Endothelial cell of umbilical vein (primary cell): ENCODE results near the gene DRC1. TPM values are rescaled to one million over a fixed set of nuclear protein-coding genes. Genes with fewer than 3 reads are reported as not detected.

Source experiments
- BruUV-seq: library from RNA; stranded (reverse); fragments of 400-500 nt; replicated peaks from 2 replicates; lab custom pipeline; 2021; lab: Mats Ljungman, UMichigan
- CTCF ChIA-PET: fragments of 300-600, 350-600 bp; sonication (Branson Sonifier 250); formaldehyde crosslinking; loops from one replicate; lab custom pipeline; 2021; ENCODE audit warnings: antibody characterized with exemption, inconsistent platforms; lab: Charles Lee
- POLR2A ChIA-PET: fragments of 300-600, 350-600 bp; sonication (Branson Sonifier 250); formaldehyde crosslinking; loops from one replicate; lab custom pipeline; 2021; ENCODE audit warnings: antibody characterized with exemption, inconsistent platforms; lab: Charles Lee
- DNase-seq: peaks from one replicate; pipeline ENCODE4 v3.0.0-alpha.2; 2011; ENCODE audit warnings: low read depth, low spot score
- FAIRE-seq: peaks from 2 replicates; lab custom pipeline; 2011; peaks lifted over from hg19 to GRCh38; lab: Jason Lieb, UNC
- H2AFZ ChIP-seq: 2 replicates; pipeline ENCODE4 v1.6.0; 2012; ENCODE audit warnings: low read depth, low read length, control low read depth, inconsistent platforms
- H3K27ac ChIP-seq: 2 replicates; pipeline ENCODE4 v1.5.1; 2011; ENCODE audit warnings: low read depth, mild to moderate bottlenecking, control low read depth, low read length, moderate library complexity; ENCODE audit not compliant: insufficient read depth
- H3K27me3 ChIP-seq, 2 experiments: 2 replicates each; pipeline versions ENCODE4 v1.6.0 to v1.6.1; 2011; ENCODE audit warnings: low read length in 2 of 2, mixed read lengths in 1 of 2; ENCODE audit not compliant: control insufficient read depth in 2 of 2, insufficient read depth in 2 of 2
- H3K36me3 ChIP-seq, 2 experiments: 2 replicates in 1 of 2; 3 replicates in 1 of 2; pipeline ENCODE4 v1.5.1; 2011; ENCODE audit warnings: low read length in 2 of 2, mild to moderate bottlenecking in 1 of 2, moderate library complexity in 1 of 2; ENCODE audit not compliant: control insufficient read depth in 2 of 2, insufficient read depth in 2 of 2; ENCODE audit errors: extremely low read depth in 1 of 2
- H3K4me1 ChIP-seq: 3 replicates; pipeline ENCODE4 v1.5.1; 2011; ENCODE audit warnings: mild to moderate bottlenecking, low read length; ENCODE audit not compliant: control insufficient read depth, insufficient read depth; ENCODE audit errors: extremely low read depth
- H3K4me2 ChIP-seq: 2 replicates; pipeline ENCODE4 v1.6.1; 2011; ENCODE audit warnings: low read length, control low read depth, mixed read lengths; ENCODE audit not compliant: insufficient read depth
- H3K4me3 ChIP-seq, 3 experiments: fragments of 200-600 bp in 1 of 3; sonication (generic), shearing (Covaris generic) in 1 of 3; replicated peaks in 1 of 3; 2 replicates each; pipeline ENCODE4 v1.5.1; 2011 to 2016; ENCODE audit warnings: control low read depth in 3 of 3, low read length in 3 of 3, mild to moderate bottlenecking in 2 of 3, inconsistent platforms in 1 of 3, low read depth in 1 of 3, moderate library complexity in 1 of 3; ENCODE audit not compliant: insufficient read depth in 1 of 3
- H3K79me2 ChIP-seq: 2 replicates; pipeline ENCODE4 v1.6.0; 2012; ENCODE audit warnings: low read length, inconsistent platforms; ENCODE audit not compliant: control insufficient read depth, insufficient read depth
- H3K9ac ChIP-seq: replicated peaks from 2 replicates; pipeline ENCODE3; 2011; ENCODE audit warnings: low read length, control low read depth; ENCODE audit not compliant: insufficient read depth; ENCODE audit errors: extremely low read depth
- H3K9me1 ChIP-seq: replicated peaks from 3 replicates; pipeline ENCODE4 v1.6.0; 2011; ENCODE audit warnings: mild to moderate bottlenecking, low read length; ENCODE audit not compliant: control insufficient read depth, insufficient read depth; ENCODE audit errors: extremely low read depth
- H3K9me3 ChIP-seq: replicated peaks from 2 replicates; pipeline ENCODE4 v1.5.1; 2012; ENCODE audit warnings: low read length, inconsistent platforms; ENCODE audit not compliant: control insufficient read depth, insufficient read depth
- H4K20me1 ChIP-seq: replicated peaks from 2 replicates; pipeline ENCODE3; 2011; ENCODE audit warnings: mild to moderate bottlenecking, low read length; ENCODE audit not compliant: control insufficient read depth, insufficient read depth; ENCODE audit errors: extremely low read depth
- CTCF ChIP-seq, 2 donors: IDR thresholded peaks; 1 replicate in 1 of 2; 2 replicates in 1 of 2; pipeline ENCODE4 v1.5.1; 2011; ENCODE audit warnings: low read length in 2 of 2, mild to moderate bottlenecking in 2 of 2, moderate library complexity in 2 of 2, control low read depth in 1 of 2, inconsistent platforms in 1 of 2, low read depth in 1 of 2; ENCODE audit not compliant: insufficient read depth in 1 of 2; ENCODE audit errors: extremely low read depth in 1 of 2
- FOS ChIP-seq: IDR thresholded peaks from 2 replicates; pipeline ENCODE4 v1.6.1; 2011; ENCODE audit warnings: mild to moderate bottlenecking, low read length, moderate library complexity, borderline replicate concordance; ENCODE audit not compliant: insufficient read depth
- MAX ChIP-seq: IDR thresholded peaks from 2 replicates; pipeline ENCODE4 v1.6.1; 2011; ENCODE audit not compliant: insufficient read depth, insufficient read length
- dilution Hi-C: fragments of 300-500 bp; cut with MboI; formaldehyde crosslinking; loops from one replicate; pipeline ENCODE4 v1.15.0; 2019; ENCODE audit warnings: low sequenced_read_pairs; ENCODE audit not compliant: extremely low pct_ligation_motif_present
- intact Hi-C: fragments of 100-400 bp; cut with micrococcal nuclease; formaldehyde crosslinking; loops from one replicate; pipeline ENCODE4 v1.10.0; 2022
- polyA plus RNA-seq, 4 experiments: library from polyadenylated mRNA; depleted of rRNA in 3 of 4; stranded (reverse) in 3 of 4; unstranded in 1 of 4; fragments of >200 nt; gene quantifications; 2 replicates each; pipeline versions ENCODE4 v1.2.1 to v1.2.3, GENCODE V29; 2011 to 2012; ENCODE audit warnings: missing spikeins in 1 of 4
- total RNA-seq: library from RNA; stranded (reverse); gene quantifications from 2 replicates; pipeline ENCODE4 v1.2.3, GENCODE V29; 2021

Gene DRC1
- total and polyA plus RNA-seq, 2 donors (not counting 3 experiments of a cell fraction or from before 2014, with no cell fraction given) = 0.44 TPM; not detected in 1

- Histone ChIP-seq H3K27me3 (no peaks in the 10 kb centered on the region), H3K9me1 (no peaks in the 10 kb centered on the region), H4K20me1 (no peaks in the 10 kb centered on the region), H3K4me1 (no peaks in the 10 kb centered on the region), H3K79me2 (no peaks in the 10 kb centered on the region), H3K9me3 (no peaks in the 10 kb centered on the region), H2AFZ (no peak overlapping the region), H3K4me3 (no peak overlapping the region), H3K4me2 (no peak overlapping the region), H3K36me3 (no peaks in the 10 kb centered on the region), H3K9ac (no peak overlapping the region), H3K27ac (no peak overlapping the region)
- ChIA-PET CTCF (interaction anchor here (0.7 to 1.0 kb wide), 2 partner anchors 11 to 264 kb away, joined by 3 to 6 read pairs; no protein-coding TSS in a partner anchor), POLR2A (no interaction called here)
- intact Hi-C loops = no loop called here
- FAIRE-seq (peak; percentile 80), DNase-seq (peak; percentile 46)
- BruUV-seq = no TSS peak
- peak; percentile 61 to 65 for TF ChIP-seq CTCF (IDR thresholded peaks at IDR 0.05; ENCODE audit: extremely low read depth in 1 of 2, insufficient read depth in 1 of 2, low read depth in 1 of 2, low read length in 2 of 2)
- no peak for TF ChIP-seq MAX
- TF ChIP-seq FOS = peak; percentile 11
- dilution Hi-C loops = no loop called here
These were observed 61.0 kb downstream of the DRC1 start for GRCh38 chr2:26462511-26463243.
